HepG2 (cell line): ENCODE measurements around the gene CELSR2. TPM values are rescaled to one million over a fixed set of nuclear protein-coding genes. Genes with fewer than 3 reads are reported as not detected.
A peak's percentile ranks its signal among the peaks of the same experiment; 100 is the strongest.

Source experiments
- GATAD2A ChIP-seq: IDR thresholded peaks from 2 replicates; pipeline ENCODE4 v1.6.1; 2016
- GFI1 ChIP-seq: sonication (generic); formaldehyde crosslinking; IDR thresholded peaks from 2 replicates; pipeline ENCODE4 v1.5.0; 2020; ENCODE audit warnings: missing genetic modification reagents, mild to moderate bottlenecking, borderline replicate concordance
- HDAC1 ChIP-seq: sonication (generic); formaldehyde crosslinking; IDR thresholded peaks from 2 replicates; pipeline ENCODE4 v1.5.1; 2020; ENCODE audit warnings: mild to moderate bottlenecking, missing genetic modification reagents
- PHF5A ChIP-seq: IDR thresholded peaks from one replicate; pipeline ENCODE4 v1.6.1; 2018; ENCODE audit warnings: low read depth, missing genetic modification reagents; ENCODE audit not compliant: unreplicated experiment
- RARA ChIP-seq: IDR thresholded peaks from 2 replicates; pipeline ENCODE4 v1.6.1; 2016; ENCODE audit warnings: missing genetic modification reagents, missing compliant biosample characterization
- ZNF558 ChIP-seq: sonication (generic); formaldehyde crosslinking; IDR thresholded peaks from 2 replicates; pipeline ENCODE4 v1.9.0; 2022; ENCODE audit warnings: mild to moderate bottlenecking, missing genetic modification reagents, borderline replicate concordance
- ZNF607 ChIP-seq: sonication (generic); formaldehyde crosslinking; IDR thresholded peaks from 2 replicates; pipeline ENCODE4 v1.5.1; 2020; ENCODE audit warnings: missing genetic modification reagents, mild to moderate bottlenecking, borderline replicate concordance
- ZNF883 ChIP-seq: sonication (generic); formaldehyde crosslinking; IDR thresholded peaks from 2 replicates; pipeline ENCODE4 v1.5.1; 2020; ENCODE audit warnings: mild to moderate bottlenecking, missing genetic modification reagents; ENCODE audit errors: not compliant biosample characterization
- ZSCAN21 ChIP-seq: sonication (generic); formaldehyde crosslinking; IDR thresholded peaks from 2 replicates; pipeline ENCODE4 v1.8.0; 2022; ENCODE audit warnings: mild to moderate bottlenecking, missing genetic modification reagents, moderate library complexity, borderline replicate concordance
- ZSCAN9 ChIP-seq: IDR thresholded peaks from 2 replicates; pipeline ENCODE4 v1.6.1; 2016; ENCODE audit warnings: borderline replicate concordance
- polyA plus RNA-seq, 8 experiments: library from polyadenylated mRNA; depleted of rRNA in 3 of 8; stranded (reverse) in 7 of 8; unstranded in 1 of 8; fragments of >200 nt; fragmentation: Illumina TruSeq in 4 of 8; extraction: Trizol in 4 of 8; gene quantifications; 2 replicates each; pipeline versions ENCODE4 v1.2.1 to v1.2.3, GENCODE V29; 2011 to 2016; ENCODE audit warnings: low read depth in 4 of 8, missing spikeins in 1 of 8, mixed read lengths in 1 of 8; ENCODE audit not compliant: insufficient read depth in 1 of 8
- total RNA-seq, 5 experiments: library from RNA; depleted of rRNA; stranded (reverse); fragments of >200 nt; fragmentation: Illumina TruSeq; extraction: Trizol; gene quantifications; 2 replicates each; pipeline ENCODE4 v1.2.3, GENCODE V29; 2016; ENCODE audit warnings: low read depth in 1 of 5
- TF ChIP-seq, protein P1 (sequence below): sonication (generic); formaldehyde crosslinking; IDR thresholded peaks from 2 replicates; pipeline ENCODE4 v1.8.1; 2023; ENCODE audit warnings: mild to moderate bottlenecking, missing genetic modification reagents
- TF ChIP-seq, protein P2 (sequence below): IDR thresholded peaks from 2 replicates; pipeline ENCODE4 v1.6.1; 2016; ENCODE audit warnings: low read depth
- TF ChIP-seq, protein P3 (sequence below): sonication (generic); formaldehyde crosslinking; IDR thresholded peaks from 2 replicates; pipeline ENCODE4 v1.5.0; 2020; ENCODE audit warnings: missing genetic modification reagents
- TF ChIP-seq, protein P4 (sequence below): sonication (generic); formaldehyde crosslinking; IDR thresholded peaks from 2 replicates; pipeline ENCODE4 v1.8.1; 2023; ENCODE audit warnings: missing genetic modification reagents, inconsistent platforms, borderline replicate concordance

CELSR2 gene
- total and polyA plus RNA-seq, 2 of the 13 experiments (the other 11 are each of a cell fraction or from before 2014, with no cell fraction given) = 4.0 to 6.6 TPM

DNA sequence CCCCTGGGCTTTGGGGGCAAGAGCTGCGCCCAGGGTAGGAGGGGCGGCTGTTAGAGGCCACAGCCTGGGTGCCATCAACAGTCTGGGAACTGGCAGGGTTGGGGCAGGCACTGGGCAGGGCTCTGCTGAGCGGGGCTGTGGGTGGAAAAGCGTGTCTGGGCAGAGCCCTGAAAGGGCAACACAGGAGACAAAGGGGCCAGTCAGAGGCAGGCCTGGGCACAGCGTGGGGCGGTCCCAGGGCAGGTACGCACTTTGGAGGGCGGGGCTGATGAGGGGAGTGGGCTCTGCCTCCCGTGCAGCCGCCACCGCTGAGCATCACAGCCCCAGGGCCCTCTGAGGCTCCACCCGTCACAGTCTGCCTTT is 13.9 kb downstream of the CELSR2 start (continued):
- TF ChIP-seq, protein P1, sequence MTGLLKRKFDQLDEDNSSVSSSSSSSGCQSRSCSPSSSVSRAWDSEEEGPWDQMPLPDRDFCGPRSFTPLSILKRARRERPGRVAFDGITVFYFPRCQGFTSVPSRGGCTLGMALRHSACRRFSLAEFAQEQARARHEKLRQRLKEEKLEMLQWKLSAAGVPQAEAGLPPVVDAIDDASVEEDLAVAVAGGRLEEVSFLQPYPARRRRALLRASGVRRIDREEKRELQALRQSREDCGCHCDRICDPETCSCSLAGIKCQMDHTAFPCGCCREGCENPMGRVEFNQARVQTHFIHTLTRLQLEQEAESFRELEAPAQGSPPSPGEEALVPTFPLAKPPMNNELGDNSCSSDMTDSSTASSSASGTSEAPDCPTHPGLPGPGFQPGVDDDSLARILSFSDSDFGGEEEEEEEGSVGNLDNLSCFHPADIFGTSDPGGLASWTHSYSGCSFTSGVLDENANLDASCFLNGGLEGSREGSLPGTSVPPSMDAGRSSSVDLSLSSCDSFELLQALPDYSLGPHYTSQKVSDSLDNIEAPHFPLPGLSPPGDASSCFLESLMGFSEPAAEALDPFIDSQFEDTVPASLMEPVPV (CRISPR knock-in tag) = 0 out of 2 replicates have a peak, but pooled peaks have one; percentile 41
- TF ChIP-seq RARA (CRISPR knock-in tag) (no peak), GATAD2A (no peak), PHF5A (CRISPR knock-in tag) (no peak), ZSCAN9 (CRISPR knock-in tag) (no peak), ZSCAN21 (CRISPR knock-in tag) (no peak), ZNF883 (CRISPR knock-in tag) (peak; percentile 50), ZNF558 (no peak), GFI1 (0 out of 2 replicates have a peak, but pooled peaks have one; percentile 17), HDAC1 (no peak), ZNF607 (CRISPR knock-in tag) (0 out of 2 replicates have a peak, but pooled peaks have one; percentile 45)
- TF ChIP-seq, protein P2, sequence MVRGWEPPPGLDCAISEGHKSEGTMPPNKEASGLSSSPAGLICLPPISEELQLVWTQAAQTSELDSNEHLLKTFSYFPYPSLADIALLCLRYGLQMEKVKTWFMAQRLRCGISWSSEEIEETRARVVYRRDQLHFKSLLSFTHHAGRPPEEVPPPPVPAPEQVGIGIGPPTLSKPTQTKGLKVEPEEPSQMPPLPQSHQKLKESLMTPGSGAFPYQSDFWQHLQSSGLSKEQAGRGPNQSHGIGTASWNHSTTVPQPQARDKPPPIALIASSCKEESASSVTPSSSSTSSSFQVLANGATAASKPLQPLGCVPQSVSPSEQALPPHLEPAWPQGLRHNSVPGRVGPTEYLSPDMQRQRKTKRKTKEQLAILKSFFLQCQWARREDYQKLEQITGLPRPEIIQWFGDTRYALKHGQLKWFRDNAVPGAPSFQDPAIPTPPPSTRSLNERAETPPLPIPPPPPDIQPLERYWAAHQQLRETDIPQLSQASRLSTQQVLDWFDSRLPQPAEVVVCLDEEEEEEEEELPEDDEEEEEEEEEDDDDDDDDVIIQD (CRISPR knock-in tag) = no peak
- TF ChIP-seq, protein P3, sequence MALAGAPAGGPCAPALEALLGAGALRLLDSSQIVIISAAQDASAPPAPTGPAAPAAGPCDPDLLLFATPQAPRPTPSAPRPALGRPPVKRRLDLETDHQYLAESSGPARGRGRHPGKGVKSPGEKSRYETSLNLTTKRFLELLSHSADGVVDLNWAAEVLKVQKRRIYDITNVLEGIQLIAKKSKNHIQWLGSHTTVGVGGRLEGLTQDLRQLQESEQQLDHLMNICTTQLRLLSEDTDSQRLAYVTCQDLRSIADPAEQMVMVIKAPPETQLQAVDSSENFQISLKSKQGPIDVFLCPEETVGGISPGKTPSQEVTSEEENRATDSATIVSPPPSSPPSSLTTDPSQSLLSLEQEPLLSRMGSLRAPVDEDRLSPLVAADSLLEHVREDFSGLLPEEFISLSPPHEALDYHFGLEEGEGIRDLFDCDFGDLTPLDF (CRISPR knock-in tag) = no peak
- TF ChIP-seq, protein P4, sequence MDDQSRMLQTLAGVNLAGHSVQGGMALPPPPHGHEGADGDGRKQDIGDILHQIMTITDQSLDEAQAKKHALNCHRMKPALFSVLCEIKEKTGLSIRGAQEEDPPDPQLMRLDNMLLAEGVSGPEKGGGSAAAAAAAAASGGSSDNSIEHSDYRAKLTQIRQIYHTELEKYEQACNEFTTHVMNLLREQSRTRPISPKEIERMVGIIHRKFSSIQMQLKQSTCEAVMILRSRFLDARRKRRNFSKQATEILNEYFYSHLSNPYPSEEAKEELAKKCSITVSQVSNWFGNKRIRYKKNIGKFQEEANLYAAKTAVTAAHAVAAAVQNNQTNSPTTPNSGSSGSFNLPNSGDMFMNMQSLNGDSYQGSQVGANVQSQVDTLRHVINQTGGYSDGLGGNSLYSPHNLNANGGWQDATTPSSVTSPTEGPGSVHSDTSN = no peak
